Hair follicle dermal papilla cell (primary cell): ENCODE data around the gene PIGP. TPM values are rescaled to one million over a fixed set of nuclear protein-coding genes. Genes with fewer than 3 reads are reported as not detected.

ENCODE experiments used
- small RNA-seq: library from RNA; depleted of rRNA; stranded (forward); fragments of <200 nt; gene quantifications from one replicate; pipeline ENCODE3, GENCODE V24; 2012
- total RNA-seq: library from RNA; depleted of rRNA; stranded (reverse); fragments of >200 nt; gene quantifications from 2 replicates; pipeline ENCODE4 v1.2.3, GENCODE V29; 2012

PIGP gene
- 4.4 and 7.0 TPM in 2 replicates for total RNA-seq

DNA sequence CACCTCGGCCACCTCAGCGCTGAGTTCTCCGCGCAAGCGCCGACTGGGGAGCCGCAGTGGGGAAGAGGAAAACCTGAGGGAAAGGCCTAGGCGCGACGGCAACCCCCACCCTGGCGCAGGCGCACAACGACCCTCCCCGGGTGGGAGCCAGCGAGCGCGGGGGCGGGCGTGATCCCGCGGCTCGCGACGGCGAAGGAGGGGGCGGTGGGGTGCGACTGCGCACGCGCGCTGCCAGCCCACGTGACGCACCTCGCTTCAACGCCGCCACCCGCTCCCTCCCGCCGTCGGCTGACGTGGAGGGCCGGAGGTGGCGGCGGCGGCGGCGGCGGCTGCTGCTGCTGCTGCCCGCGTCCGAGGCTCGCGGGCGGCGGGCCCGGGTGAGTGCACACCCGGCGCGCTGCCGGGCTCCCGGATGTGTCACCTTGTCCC, at the start of gene PIGP, which contains the start of gene TTC3:
TSS of gene PIGP (minus strand) at position 84 of the 429 bp plus-strand sequence. CDS start 556 bp downstream, outside the sequence.
TSS of gene TTC3 (plus strand) at position 267 of the 429 bp plus-strand sequence. CDS start 14,004 bp downstream, outside the sequence.

Small RNAs within 50 kb of the gene (small RNA-seq; reads per million reads assigned to genes)
- gene RNU6-696P: not detected

Other genes with a start within 250 kb of the PIGP start
- gene HLCS, start 106.4 kb downstream of the PIGP start, total RNA-seq: 42.3 and 54.2 TPM in 2 replicates
- 0.16 and 0.36 TPM in 2 replicates for gene RIPPLY3, start 66.4 kb downstream of the PIGP start, total RNA-seq
- 283 and 338 TPM in 2 replicates for gene TTC3, start 183 bp upstream of the PIGP start, total RNA-seq
- gene VPS26C, start 194.3 kb upstream of the PIGP start, total RNA-seq: 106 and 116 TPM in 2 replicates